Measurements from ENCODE around the gene CRTC1.

Gene CRTC1

DNA sequence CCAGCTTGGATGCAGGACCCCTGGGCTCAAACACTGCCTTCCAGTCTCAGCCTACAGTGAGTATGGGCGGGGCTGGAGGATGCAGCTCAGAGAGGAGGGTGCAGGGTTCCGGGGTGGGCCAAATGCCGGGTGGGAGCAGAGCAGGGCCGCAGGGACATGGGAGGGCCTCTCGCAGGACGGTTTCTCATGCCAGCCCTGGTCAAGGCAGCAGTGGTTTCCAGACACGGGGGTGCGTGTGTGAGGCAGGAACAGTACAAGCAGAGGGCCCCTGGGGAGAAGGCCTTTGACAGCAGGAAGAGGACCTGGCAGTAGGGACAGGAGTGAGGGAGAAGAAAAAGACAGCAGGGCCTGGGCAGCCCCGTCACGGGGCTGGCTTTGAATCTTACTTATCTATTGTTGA, 34.1 kb downstream of the CRTC1 start:
- Histone ChIP-seq H3F3A (ENCODE audit: insufficient read depth, low read length) (no peaks in the 10 kb centered on the region), H3K36me3 (replicated peaks; ENCODE audit: insufficient read depth, low read length) (no peaks in the 10 kb centered on the region), H3K27ac (ENCODE audit: low read length) (no peak overlapping the region), H3K9ac (ENCODE audit: low read length) (no peak overlapping the region), H3K27me3 (replicated peaks; ENCODE audit: insufficient read depth, low read length) (no peaks in the 10 kb centered on the region), H3K9me3 (replicated peaks; ENCODE audit: insufficient read depth, low read length) (no peaks in the 10 kb centered on the region), H3K9me2 (replicated peaks; ENCODE audit: insufficient read depth, low read length) (no peaks in the 10 kb centered on the region), H2AFZ (ENCODE audit: low read length) (no peak overlapping the region), H4K20me1 (ENCODE audit: insufficient read depth, low read length) (no peaks in the 10 kb centered on the region), H3K79me2 (ENCODE audit: low read length) (no peaks in the 10 kb centered on the region), H3K4me1 (ENCODE audit: low read length) (no peaks in the 10 kb centered on the region), H3K4me2 (ENCODE audit: low read depth, low read length) (no peak overlapping the region), H3K4me3 (ENCODE audit: low read length) (no peak overlapping the region)
- no peak for TF ChIP-seq EZH2 (optimal IDR thresholded peaks at IDR 0.05; ENCODE audit: low read depth, low read length)
- TF ChIP-seq EZH2phosphoT487 (IDR thresholded peaks at IDR 0.05; ENCODE audit: low read length): no peak
- no peak for TF ChIP-seq CTCF (IDR thresholded peaks at IDR 0.05; ENCODE audit: low read length)
- no peak for DNase-seq

GRCh38 chr19:18718015-18718526, 34.6 kb downstream of the CRTC1 start:
- no peak overlapping the region for H3K27ac ChIP-seq (ENCODE audit: low read length)
- H3K9me3 ChIP-seq (replicated peaks; ENCODE audit: insufficient read depth, low read length): no peaks in the 10 kb centered on the region
- H2AFZ ChIP-seq (ENCODE audit: low read length): no peak overlapping the region
- H3F3A ChIP-seq (ENCODE audit: insufficient read depth, low read length): no peaks in the 10 kb centered on the region
- H3K36me3 ChIP-seq (replicated peaks; ENCODE audit: insufficient read depth, low read length): no peaks in the 10 kb centered on the region
- H3K9ac ChIP-seq (ENCODE audit: low read length): no peak overlapping the region
- no peak for TF ChIP-seq CTCF (IDR thresholded peaks at IDR 0.05; ENCODE audit: low read length)
- TF ChIP-seq EZH2 (optimal IDR thresholded peaks at IDR 0.05; ENCODE audit: low read depth, low read length): no peak
- TF ChIP-seq EZH2phosphoT487 (IDR thresholded peaks at IDR 0.05; ENCODE audit: low read length): no peak
- H4K20me1 ChIP-seq (ENCODE audit: insufficient read depth, low read length): no peaks in the 10 kb centered on the region
- H3K79me2 ChIP-seq (ENCODE audit: low read length): no peaks in the 10 kb centered on the region
- H3K9me2 ChIP-seq (replicated peaks; ENCODE audit: insufficient read depth, low read length): no peaks in the 10 kb centered on the region
- no peaks in the 10 kb centered on the region for H3K4me1 ChIP-seq (ENCODE audit: low read length)
- H3K4me2 ChIP-seq (ENCODE audit: low read depth, low read length): no peak overlapping the region
- no peak for DNase-seq
- no peak overlapping the region for H3K4me3 ChIP-seq (ENCODE audit: low read length)
- H3K27me3 ChIP-seq (replicated peaks; ENCODE audit: insufficient read depth, low read length): no peaks in the 10 kb centered on the region

DNA sequence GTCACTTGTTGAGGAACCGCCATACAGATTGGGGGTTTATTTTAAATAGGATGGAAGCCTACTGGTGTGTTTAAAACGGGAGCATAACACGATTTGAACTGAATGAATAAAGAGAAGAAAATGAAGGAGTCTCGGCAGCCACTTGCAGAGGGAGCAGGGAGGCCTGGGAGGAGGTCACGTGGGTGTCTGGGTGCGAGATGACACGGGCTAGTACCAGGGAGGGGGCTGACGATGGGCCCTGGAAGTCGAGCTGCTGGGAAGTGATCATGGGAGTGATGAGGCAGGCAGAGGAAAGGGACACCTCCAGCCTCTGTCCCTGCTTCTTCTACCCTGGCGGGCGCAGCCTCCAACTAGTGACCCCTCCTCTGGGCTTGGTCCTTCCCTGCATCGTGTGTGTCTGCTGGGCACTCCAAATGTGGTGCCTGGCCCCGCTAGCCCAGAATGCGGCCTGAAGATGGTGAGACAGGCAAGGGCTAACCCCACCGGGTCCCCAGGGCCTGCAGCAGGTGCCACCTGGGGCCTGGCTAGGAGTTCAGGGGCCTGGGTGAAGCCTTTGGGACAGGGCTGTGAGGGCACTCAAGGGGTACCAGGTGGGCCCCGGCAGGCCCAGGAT, 35.5 kb downstream of the CRTC1 start:
- no peaks in the 10 kb centered on the region for H3K79me2 ChIP-seq (ENCODE audit: low read length)
- H3K27me3 ChIP-seq (replicated peaks; ENCODE audit: insufficient read depth, low read length): no peaks in the 10 kb centered on the region
- TF ChIP-seq EZH2phosphoT487 (IDR thresholded peaks at IDR 0.05; ENCODE audit: low read length) (no peak), EZH2 (optimal IDR thresholded peaks at IDR 0.05; ENCODE audit: low read depth, low read length) (no peak), CTCF (IDR thresholded peaks at IDR 0.05; ENCODE audit: low read length) (no peak)
- no peaks in the 10 kb centered on the region for H3K36me3 ChIP-seq (replicated peaks; ENCODE audit: insufficient read depth, low read length)
- no peak overlapping the region for H3K9ac ChIP-seq (ENCODE audit: low read length)
- H3K9me2 ChIP-seq (replicated peaks; ENCODE audit: insufficient read depth, low read length): no peaks in the 10 kb centered on the region
- no peak overlapping the region for H3K27ac ChIP-seq (ENCODE audit: low read length)
- no peaks in the 10 kb centered on the region for H3K9me3 ChIP-seq (replicated peaks; ENCODE audit: insufficient read depth, low read length)
- H3K4me3 ChIP-seq (ENCODE audit: low read length): no peak overlapping the region
- H3K4me1 ChIP-seq (ENCODE audit: low read length): no peaks in the 10 kb centered on the region
- no peaks in the 10 kb centered on the region for H4K20me1 ChIP-seq (ENCODE audit: insufficient read depth, low read length)
- no peak for DNase-seq
- no peak overlapping the region for H2AFZ ChIP-seq (ENCODE audit: low read length)
- no peak overlapping the region for H3K4me2 ChIP-seq (ENCODE audit: low read depth, low read length)
- no peaks in the 10 kb centered on the region for H3F3A ChIP-seq (ENCODE audit: insufficient read depth, low read length)

All from MM.1S (cell line).